Loucy (cell line): ENCODE data around the gene SRXN1.

Experiments used
- H2AFZ ChIP-seq: fragments of 200-600 bp; sonication (generic); 2 replicates; pipeline ENCODE4 v1.6.0; 2016; ENCODE audit warnings: antibody characterized with exemption, mild to moderate bottlenecking, low read length, moderate library complexity
- H3F3A ChIP-seq: fragments of 200-600 bp; 2 replicates; pipeline ENCODE4 v1.6.0; 2016; ENCODE audit warnings: antibody characterized with exemption, low read depth, mild to moderate bottlenecking
- H3K27me3 ChIP-seq: fragments of 200-600 bp; sonication (generic); 2 replicates; pipeline ENCODE4 v1.6.1; 2014; ENCODE audit warnings: low read length, mild to moderate bottlenecking; ENCODE audit not compliant: insufficient read depth, poor library complexity, severe bottlenecking
- H3K36me3 ChIP-seq: fragments of 200-600 bp; sonication (generic); 2 replicates; pipeline ENCODE4 v1.6.1; 2016; ENCODE audit warnings: low read length; ENCODE audit not compliant: insufficient read depth
- H3K4me1 ChIP-seq: fragments of 200-600 bp; sonication (generic); 2 replicates; pipeline ENCODE4 v1.5.1; 2014; ENCODE audit warnings: low read length, mild to moderate bottlenecking; ENCODE audit not compliant: insufficient read depth, poor library complexity, severe bottlenecking
- H3K4me2 ChIP-seq: fragments of 200-600 bp; sonication (generic); 2 replicates; pipeline ENCODE4 v1.6.0; 2014; ENCODE audit warnings: antibody characterized with exemption, low read length, low read depth, mild to moderate bottlenecking; ENCODE audit not compliant: poor library complexity, severe bottlenecking
- H3K4me3 ChIP-seq: fragments of 200-600 bp; sonication (generic); 2 replicates; pipeline ENCODE4 v1.5.1; 2014; ENCODE audit warnings: low read length, mild to moderate bottlenecking, mixed read lengths; ENCODE audit not compliant: poor library complexity, severe bottlenecking
- H3K79me2 ChIP-seq: fragments of 200-600 bp; sonication (generic); 2 replicates; pipeline ENCODE4 v1.6.1; 2014; ENCODE audit warnings: low read length; ENCODE audit not compliant: insufficient read depth
- H3K9ac ChIP-seq: fragments of 200-600 bp; sonication (generic); 2 replicates; pipeline ENCODE4 v1.6.0; 2014; ENCODE audit warnings: mild to moderate bottlenecking, low read depth, low read length, moderate library complexity; ENCODE audit not compliant: poor library complexity, severe bottlenecking
- H3K9me2 ChIP-seq: fragments of 200-600 bp; sonication (generic); replicated peaks from 2 replicates; pipeline ENCODE4 v1.6.1; 2016; ENCODE audit warnings: low read depth, low read length, mixed read lengths
- H3K9me3 ChIP-seq: fragments of 200-600 bp; sonication (generic); 2 replicates; pipeline ENCODE4 v1.6.1; 2014; ENCODE audit warnings: mild to moderate bottlenecking, antibody characterized with exemption, low read length, low read depth; ENCODE audit not compliant: insufficient read depth
- H4K20me1 ChIP-seq: fragments of 200-600 bp; sonication (generic); 2 replicates; pipeline ENCODE4 v1.6.0; 2014; ENCODE audit warnings: antibody characterized with exemption, low read length, mild to moderate bottlenecking; ENCODE audit not compliant: insufficient read depth, poor library complexity, severe bottlenecking
- EZH2phosphoT487 ChIP-seq: fragments of 200-600 bp; IDR thresholded peaks from 2 replicates; pipeline ENCODE4 v1.6.1; 2018; ENCODE audit warnings: antibody characterized with exemption, mild to moderate bottlenecking, moderate library complexity, borderline replicate concordance
- TF ChIP-seq, protein P1 (sequence below): fragments of 200-600 bp; sonication (generic); conservative IDR thresholded peaks from 2 replicates; pipeline ENCODE4 v1.5.1; 2014; ENCODE audit warnings: mild to moderate bottlenecking, antibody characterized with exemption, low read length

The SRXN1 gene

DNA sequence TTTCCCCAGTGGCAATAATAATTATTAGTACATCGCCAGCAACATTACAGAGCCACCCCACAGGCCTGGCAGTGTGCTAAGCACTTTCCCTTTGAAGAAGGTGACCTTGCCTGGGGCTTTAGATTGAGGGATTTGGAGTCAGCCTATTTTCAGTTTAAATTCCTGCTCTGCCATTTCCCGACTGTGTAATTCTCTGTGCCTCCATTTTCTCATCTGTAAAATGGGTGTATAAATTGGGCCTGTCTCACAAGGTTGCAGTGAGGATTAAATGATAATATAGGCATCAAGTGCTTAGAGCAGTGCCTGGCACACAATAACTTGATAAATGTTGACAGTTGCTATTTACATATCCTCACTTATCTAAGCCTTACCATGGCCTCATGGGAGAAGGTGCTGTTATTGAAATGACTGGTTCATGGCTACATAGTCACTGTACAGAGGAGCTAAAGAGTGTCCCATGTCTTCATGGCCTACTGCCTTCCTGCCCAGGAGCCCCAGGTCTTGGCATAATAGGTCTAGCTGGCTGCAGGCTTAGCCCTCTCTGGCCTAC lies 27.7 kb upstream of the SRXN1 start:
- Histone ChIP-seq H3K4me1 (peaks cover 4% of the 10 kb centered on the region), H3F3A (no peaks in the 10 kb centered on the region), H4K20me1 (no peaks in the 10 kb centered on the region), H3K9me3 (no peaks in the 10 kb centered on the region), H3K4me2 (no peak overlapping the region), H3K27me3 (no peaks in the 10 kb centered on the region), H3K36me3 (no peaks in the 10 kb centered on the region), H3K9ac (no peak overlapping the region), H3K4me3 (no peak overlapping the region), H3K9me2 (no peaks in the 10 kb centered on the region), H3K79me2 (no peaks in the 10 kb centered on the region), H2AFZ (no peak overlapping the region)
- TF ChIP-seq, protein P1, sequence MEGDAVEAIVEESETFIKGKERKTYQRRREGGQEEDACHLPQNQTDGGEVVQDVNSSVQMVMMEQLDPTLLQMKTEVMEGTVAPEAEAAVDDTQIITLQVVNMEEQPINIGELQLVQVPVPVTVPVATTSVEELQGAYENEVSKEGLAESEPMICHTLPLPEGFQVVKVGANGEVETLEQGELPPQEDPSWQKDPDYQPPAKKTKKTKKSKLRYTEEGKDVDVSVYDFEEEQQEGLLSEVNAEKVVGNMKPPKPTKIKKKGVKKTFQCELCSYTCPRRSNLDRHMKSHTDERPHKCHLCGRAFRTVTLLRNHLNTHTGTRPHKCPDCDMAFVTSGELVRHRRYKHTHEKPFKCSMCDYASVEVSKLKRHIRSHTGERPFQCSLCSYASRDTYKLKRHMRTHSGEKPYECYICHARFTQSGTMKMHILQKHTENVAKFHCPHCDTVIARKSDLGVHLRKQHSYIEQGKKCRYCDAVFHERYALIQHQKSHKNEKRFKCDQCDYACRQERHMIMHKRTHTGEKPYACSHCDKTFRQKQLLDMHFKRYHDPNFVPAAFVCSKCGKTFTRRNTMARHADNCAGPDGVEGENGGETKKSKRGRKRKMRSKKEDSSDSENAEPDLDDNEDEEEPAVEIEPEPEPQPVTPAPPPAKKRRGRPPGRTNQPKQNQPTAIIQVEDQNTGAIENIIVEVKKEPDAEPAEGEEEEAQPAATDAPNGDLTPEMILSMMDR = no peak
- TF ChIP-seq EZH2phosphoT487 = no peak

DNA sequence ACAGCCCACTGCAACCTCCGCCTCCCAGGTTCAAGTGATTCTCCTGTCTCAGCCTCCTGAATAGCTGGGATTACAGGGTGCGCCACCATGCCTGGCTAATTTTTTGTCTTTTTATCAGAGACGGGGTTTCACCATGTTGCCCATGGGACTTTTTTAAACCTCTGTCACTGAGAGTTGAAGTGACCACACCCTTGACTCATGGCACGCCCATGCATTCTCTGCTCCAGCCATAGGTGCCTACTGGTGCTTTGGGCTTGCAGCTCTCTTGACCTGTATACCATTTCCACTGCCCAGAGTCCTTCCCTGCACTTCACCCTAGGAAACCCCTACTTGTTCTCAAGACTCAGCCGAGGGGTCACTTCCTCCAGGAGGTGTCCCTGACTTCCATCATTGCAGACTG lies 25.0 kb upstream of the SRXN1 start:
- H3K4me2 ChIP-seq = no peak overlapping the region
- no peaks in the 10 kb centered on the region for H3K79me2 ChIP-seq
- no peaks in the 10 kb centered on the region for H4K20me1 ChIP-seq
- H3K4me1 ChIP-seq = peaks cover 4% of the 10 kb centered on the region
- no peaks in the 10 kb centered on the region for H3F3A ChIP-seq
- no peak overlapping the region for H3K4me3 ChIP-seq
- no peaks in the 10 kb centered on the region for H3K36me3 ChIP-seq
- H3K27me3 ChIP-seq = no peaks in the 10 kb centered on the region
- TF ChIP-seq, protein P1 = no peak
- TF ChIP-seq EZH2phosphoT487 = no peak
- no peaks in the 10 kb centered on the region for H3K9me3 ChIP-seq
- no peak overlapping the region for H3K9ac ChIP-seq
- no peaks in the 10 kb centered on the region for H3K9me2 ChIP-seq
- no peak overlapping the region for H2AFZ ChIP-seq

DNA sequence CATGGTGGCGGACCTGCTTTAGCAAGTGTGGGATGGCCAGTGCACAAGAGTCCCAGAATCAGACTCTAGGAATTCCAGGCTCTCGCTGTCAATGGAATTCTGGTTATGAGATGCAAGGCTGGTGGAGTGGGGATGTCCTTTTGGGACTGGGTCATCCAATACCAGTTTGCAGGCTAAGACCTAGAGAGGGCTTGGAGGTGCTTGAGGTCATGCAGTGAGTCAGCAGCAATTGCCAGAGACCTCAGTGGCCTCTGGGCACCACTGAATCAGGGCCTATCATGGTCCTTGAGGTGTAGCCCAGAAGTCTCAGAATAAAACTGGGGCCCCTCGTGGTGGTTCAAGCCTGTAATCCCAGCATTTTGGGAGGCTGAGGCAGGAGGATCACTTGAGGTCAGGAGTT lies 24.0 kb upstream of the SRXN1 start:
- Histone ChIP-seq H3F3A (no peaks in the 10 kb centered on the region), H3K79me2 (no peaks in the 10 kb centered on the region), H3K9ac (no peak overlapping the region), H3K4me3 (no peak overlapping the region), H3K4me1 (peaks cover 8% of the 10 kb centered on the region), H2AFZ (no peak overlapping the region), H3K27me3 (no peaks in the 10 kb centered on the region), H3K9me2 (no peaks in the 10 kb centered on the region), H4K20me1 (no peaks in the 10 kb centered on the region), H3K9me3 (no peaks in the 10 kb centered on the region), H3K36me3 (no peaks in the 10 kb centered on the region), H3K4me2 (no peak overlapping the region)
- no peak for TF ChIP-seq EZH2phosphoT487
- TF ChIP-seq, protein P1 = no peak
